NCI-H82 (cell line): ENCODE data around the gene USP46.

Experiments used
- DNase-seq: peaks from one replicate; lab custom pipeline; 2025; lab: John Stamatoyannopoulos, UW

The USP46 gene

DNA sequence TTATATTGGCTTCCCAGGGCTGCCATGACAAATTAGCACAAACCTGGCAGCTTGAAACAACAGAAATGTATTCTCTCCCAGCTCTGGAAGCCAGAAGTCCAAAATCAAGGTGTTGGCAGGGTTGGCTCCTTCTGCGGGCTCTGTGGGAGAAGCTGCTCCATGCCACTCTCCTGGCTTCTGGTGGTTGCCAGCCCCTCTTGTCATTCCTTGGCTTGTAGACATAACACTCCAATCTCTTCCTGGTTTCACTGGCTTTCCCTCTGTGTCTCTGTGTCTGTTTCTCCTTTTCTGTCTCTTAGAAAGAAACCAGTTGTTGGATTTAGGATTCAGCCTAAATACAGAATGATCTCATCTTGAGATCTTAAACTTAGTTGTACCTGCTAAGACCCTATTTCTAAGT is 85.5 kb downstream of the USP46 start:
- DNase-seq = no peak

DNA sequence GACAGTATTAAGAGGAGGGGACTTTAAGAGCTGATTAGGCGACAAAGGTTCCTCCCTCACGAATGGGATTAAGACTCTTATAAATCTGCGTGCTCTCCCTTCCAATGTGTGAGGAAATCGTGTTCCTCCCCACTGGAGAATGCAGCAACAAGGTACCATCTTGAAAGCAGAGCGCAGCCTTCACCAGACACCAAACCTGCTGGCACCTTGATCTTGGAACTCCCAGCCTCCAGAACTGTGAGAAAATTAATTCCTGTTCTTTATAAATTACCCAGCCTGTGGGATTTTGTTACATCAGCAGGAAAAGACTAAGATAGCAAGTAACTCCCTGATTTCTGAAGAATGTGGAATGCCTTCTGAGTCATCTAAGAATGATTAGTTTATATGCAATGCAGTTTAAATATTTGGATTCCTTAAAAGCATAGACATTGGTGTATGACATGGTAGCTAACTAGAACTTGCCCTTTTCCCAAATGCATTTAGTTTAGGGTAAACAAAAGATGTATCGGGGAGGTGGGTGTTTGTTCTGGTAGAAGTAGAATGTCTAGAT is 86.1 kb downstream of the USP46 start:
- peak; percentile 2 for DNase-seq

DNA sequence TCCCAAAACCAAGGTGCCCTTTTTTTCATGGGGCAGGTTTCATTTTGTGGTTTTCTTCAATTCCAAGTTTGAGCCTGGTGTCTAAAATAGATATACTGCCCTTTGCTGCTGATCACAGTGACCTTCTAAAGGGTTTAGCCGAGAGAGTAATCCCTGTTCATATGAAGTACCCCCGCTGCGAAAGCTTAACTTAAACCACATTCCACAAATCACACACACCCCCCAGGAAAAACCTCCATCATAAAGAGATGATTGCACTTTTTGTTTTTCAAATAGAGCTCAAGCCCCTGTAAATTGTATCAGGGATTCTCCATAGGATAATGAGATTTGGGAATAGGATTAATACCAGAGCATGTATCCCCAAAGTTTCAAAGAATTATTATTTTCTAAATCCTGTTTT is 90.8 kb downstream of the USP46 start:
- DNase-seq = peak; percentile 1

DNA sequence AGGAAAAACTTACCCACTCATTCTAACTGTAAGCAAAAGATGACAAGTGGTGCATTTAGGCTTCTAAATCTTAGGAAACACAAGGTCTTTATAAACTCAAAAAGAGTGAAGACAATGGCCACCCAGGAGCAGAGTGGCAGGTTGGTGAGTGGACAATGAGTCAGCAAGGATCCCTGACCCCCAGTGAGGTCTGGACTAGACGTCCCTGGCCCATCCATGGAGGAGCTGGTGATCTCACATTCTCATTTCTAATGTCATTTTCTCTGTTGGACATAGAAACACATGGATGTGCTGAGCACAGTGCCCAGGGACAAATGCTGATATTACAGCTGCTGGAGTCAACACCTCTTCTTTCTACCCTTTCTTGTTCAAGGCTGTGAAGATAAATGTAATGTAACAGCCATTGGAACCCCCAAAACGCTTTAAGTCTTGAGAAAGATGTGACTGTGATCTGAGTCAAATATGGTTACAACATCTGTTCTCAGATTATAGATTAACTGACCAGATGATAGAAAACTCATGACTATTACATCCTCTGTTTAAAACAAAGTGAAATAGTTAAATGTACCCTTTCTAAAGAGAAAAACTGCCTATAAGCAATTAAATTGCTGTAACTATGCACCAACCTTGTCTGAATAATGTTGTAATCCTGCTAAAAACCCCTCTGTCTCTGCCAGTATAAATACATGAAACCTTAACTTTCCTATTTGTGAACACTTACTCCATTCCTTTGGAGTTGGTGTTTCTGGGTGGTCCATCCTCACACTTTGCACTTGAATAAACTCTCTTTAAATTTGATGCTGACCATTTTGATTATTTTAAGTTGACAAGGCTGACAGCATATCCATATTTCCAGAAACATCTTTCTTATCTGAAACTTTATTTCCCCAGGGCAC is 92.7 kb downstream of the USP46 start:
- no peak for DNase-seq

DNA sequence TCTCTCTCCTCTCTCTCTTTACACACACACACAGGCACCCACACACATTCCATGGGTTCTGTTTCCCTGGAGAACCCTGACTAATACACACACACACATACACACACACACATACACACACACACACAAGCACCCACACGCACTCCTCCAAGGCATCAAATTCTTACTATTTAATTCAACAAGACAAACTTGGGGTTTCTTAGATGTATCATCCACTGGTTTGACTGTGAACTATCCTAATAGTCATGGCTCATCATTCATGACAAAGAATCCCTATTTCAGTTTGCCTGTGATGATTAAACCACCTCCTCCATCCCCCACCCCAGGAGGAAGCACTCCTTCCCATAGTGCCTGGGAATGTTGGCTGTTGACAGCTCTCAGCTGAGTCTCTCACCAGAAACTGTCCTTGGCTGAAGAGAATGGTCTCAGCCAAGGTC is 98.2 kb downstream of the USP46 start:
- DNase-seq = no peak

DNA sequence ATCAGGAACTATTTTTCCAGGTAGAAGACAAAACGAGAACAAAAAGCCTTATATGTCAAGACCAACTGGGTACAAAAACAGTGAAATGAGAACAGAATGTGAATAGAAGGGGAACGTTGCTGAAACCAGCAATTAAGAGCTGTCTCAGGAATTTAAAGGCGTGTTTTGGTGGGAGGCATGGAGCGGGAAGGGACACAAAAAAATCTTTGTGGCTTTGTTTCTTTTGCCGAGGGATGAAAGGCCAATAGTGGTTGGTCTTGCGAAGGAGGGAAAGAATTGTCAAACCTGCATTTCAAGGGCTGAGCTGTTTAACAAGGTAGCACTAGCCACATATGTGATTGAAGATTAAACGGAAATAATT is 103.8 kb downstream of the USP46 start:
- DNase-seq = no peak

DNA sequence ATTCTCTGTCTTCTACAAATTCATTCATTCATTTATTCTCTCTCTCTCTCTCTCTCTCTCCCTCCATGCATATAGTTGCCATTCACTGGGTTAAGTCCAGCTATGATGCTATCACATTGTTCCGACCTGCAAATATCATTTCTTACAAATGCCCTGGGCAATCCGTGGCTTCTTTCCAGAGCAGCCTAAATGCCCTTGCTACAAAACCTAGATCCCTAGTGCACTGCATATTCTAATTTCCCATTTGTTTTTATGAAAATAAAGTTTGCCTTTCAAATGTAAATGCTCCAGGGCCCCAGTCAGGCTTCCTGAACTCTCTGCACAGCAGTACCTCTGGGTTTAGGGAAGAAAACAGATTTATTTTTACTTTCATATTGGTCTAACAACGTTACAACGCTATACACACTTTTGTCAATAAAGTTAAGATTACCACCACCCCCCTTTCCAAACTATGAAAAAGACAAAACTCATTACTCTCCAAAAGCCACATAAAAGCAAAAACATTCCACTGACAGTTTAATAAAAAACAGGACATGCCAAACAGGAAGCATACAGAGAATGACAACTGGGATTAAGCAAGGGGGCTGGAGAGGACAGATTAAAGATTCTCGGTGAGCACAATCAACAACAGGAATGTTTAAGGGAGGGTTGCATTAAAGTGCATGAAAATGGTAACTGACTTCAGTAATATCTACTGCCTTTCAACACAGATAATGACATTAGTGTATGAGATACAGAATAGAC is 104.3 kb downstream of the USP46 start:
- DNase-seq = no peak

DNA sequence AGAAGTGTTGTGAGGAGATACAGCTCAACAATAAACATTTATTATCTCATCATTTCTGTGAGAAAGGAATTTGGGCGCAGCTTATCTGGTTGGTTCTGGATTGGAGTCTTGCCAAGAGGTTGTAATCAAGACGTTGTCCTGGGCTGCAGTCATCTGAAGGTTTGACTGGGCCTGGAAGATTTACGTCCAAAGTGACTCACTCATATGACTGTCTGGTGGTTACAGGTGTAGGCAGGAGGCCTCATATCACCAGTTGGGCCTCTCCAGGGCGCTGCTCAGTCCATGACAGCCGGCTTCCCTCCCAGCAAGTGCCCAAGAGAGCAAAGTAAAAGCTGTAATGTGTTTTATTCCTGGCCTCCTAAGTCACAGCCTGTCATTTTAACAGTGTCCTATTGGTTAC is 106.3 kb downstream of the USP46 start:
- DNase-seq = no peak

DNA sequence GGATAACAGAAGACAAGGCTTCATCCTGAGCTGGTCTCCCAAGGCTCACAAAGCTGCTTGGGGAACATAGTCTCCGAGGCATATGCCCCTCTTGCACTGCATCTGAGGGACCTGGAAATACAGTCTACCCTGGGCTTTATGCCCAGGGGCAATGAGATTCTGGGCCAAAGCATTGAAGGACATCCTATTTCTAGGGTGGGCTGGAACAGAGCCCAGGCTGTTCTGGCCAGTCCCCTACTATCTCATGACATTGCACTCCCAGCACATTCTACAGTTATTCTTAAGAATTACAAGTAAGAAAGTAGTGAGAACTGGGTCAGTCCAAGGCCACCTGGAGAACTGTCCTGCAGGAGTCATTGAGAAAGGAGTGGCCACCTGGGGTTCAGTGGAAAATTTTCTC is 107.6 kb downstream of the USP46 start:
- no peak for DNase-seq

DNA sequence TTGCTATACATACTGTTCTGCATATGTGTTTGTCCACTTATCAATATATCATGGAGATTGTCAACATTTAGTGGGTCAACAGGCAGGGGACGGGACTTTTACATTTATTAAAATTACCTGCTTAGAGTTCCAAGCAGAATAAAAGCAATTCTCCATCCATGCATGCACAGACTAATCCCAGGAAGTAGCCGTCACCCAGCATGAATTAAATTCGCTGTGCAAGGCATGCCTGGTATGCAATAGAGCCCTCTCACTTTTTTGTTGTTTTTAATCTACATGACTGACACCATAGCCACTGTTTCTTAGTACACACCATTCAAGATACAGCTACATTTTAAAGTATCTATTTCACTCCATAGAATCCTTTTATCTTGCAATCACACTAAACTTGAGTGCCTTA is 108.9 kb downstream of the USP46 start:
- DNase-seq = no peak

DNA sequence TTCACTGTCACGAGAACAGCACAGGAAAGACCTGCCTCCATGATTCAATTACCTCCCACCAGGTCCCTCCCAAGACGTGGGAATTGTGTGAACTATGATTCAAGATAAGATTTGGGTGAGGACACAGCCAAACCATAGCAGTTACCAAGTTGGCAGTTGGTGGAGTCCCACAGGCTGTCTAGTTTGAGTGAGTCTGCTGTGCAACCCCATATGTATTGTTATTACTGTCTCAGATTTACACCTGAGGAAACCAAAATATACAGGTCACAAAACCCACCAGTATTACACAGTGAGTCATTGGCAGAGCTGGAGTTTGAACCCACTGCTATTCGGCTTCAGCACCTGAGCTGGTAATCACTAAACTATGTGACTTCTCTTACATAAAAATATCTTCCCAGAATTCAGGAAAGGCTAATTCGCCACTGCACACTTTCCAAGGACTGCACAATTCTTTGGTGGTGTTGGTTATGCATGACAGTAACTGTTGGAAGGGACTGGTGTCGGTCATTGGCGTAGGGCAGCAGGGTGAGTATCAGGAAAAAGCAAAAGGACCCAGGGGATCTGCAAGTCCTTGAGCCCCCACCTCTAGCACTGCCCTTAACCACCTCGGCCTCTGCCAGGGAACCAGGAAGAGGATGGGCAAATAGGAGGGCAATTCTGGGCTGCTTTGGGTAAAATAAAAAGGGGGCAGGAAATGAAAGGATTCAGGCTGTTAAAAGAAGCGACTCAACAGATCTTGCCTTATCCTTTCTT is 110.1 kb downstream of the USP46 start:
- no peak for DNase-seq

DNA sequence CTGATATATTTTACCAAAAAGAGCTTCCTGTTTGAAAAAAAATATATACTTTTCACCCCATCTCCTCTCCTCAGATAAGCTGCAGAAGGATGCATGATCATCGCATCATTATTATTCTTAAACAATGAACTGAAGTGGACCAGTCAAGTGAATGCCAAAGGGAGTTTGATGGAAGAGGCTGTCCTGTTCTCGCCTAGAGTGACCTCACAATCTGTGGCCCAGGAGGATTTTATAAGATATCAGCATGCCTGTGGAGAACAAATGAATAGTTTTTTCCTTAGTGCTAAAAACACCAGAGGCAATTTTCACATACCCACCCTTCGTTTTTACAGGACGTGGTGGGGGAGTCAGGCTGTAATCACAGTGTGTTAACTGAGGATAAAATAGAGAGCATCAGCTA is 112.7 kb downstream of the USP46 start:
- DNase-seq = no peak

DNA sequence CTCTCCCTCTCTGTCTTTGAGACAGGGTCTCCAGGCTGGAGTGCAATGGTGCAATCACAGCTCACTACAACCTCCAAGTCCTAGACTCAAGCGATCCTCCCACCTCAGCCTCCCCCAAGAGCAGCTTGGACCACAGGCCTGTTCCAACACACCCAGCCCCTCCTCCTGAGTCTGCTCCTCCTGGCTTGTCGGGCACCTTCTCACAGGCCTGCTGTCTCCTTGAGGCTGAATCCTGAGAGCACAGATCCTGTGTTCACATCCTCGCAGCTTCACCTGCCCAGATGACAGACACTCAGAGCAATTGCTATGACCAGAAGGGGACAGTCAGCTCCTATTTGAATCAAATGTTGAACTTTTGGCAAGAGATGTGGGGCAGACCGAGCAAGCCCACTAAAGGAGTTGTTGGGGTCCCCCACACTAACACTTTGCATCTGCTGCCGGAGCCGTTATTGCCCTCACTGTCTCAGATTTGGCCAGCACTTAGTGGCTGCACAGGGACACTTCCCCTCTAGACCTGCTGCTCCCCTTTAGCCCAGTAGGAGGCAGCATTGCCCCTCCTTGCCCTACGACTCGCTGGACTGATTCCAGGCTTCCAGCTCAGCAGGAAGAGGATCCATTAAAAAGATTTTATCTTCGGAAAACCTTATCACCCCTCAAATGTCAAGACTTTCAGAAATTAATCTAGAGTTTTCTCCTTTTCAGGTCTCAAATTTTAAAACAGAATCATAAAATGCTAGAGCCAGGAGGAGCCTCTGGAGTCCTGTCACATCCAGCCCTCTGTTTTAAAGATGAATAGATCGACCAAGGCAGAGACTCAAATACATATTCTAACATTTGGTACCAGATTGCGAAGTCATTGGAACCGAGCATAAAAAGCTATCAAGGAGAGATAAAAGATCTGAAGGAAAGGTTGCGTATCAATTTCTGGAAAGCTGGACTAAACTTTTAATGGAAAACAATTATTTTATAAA is 113.7 kb downstream of the USP46 start:
- DNase-seq = peak; percentile 61
